CD4-positive, CD25-positive, alpha-beta regulatory T cell (primary cell): ENCODE measurements around the gene PACSIN1. TPM values are rescaled to one million over a fixed set of nuclear protein-coding genes. Genes with fewer than 3 reads are reported as not detected.
A peak's percentile ranks its signal among the peaks of the same experiment; 100 is the strongest.

Experiments
- ATAC-seq, 2 donors: fragments of 150-1000 bp; cut with Tn5 transposase; one replicate each; pipeline ENCODE4 v1.10.0; 2021; ENCODE audit warnings: low read depth in 2 of 2, moderate number of reproducible peaks in 2 of 2, moderate library complexity in 1 of 2
- DNase-seq, 3 donors: peaks; one replicate each; pipeline versions ENCODE4 v3.0.0 to v3.0.0-alpha.2; 2012 to 2022; ENCODE audit warnings: mixed read lengths in 1 of 3
- H3K27ac ChIP-seq: one replicate; pipeline ENCODE4 v1.7.0; 2013; ENCODE audit warnings: mild to moderate bottlenecking, low read length; ENCODE audit not compliant: insufficient read depth, poor library complexity, severe bottlenecking
- H3K27me3 ChIP-seq: one replicate; pipeline ENCODE4 v1.7.0; 2013; ENCODE audit warnings: low read length; ENCODE audit not compliant: control insufficient read depth, insufficient read depth
- H3K36me3 ChIP-seq: one replicate; pipeline ENCODE4 v1.7.0; 2013; ENCODE audit warnings: mild to moderate bottlenecking, low read length, moderate library complexity; ENCODE audit not compliant: control insufficient read depth, insufficient read depth
- H3K4me1 ChIP-seq: 2 replicates; pipeline ENCODE4 v1.7.0; 2013; ENCODE audit warnings: mild to moderate bottlenecking, low read length; ENCODE audit not compliant: insufficient read depth, control insufficient read depth, poor library complexity, severe bottlenecking
- H3K4me3 ChIP-seq: one replicate; pipeline ENCODE4 v1.7.0; 2013; ENCODE audit warnings: low read depth, mild to moderate bottlenecking, low read length, moderate library complexity
- H3K9me3 ChIP-seq, 2 experiments: 1 replicate in 1 of 2; 2 replicates in 1 of 2; pipeline ENCODE4 v1.7.0; 2013; ENCODE audit warnings: low read length in 2 of 2, mild to moderate bottlenecking in 1 of 2, moderate library complexity in 1 of 2; ENCODE audit not compliant: control insufficient read depth in 2 of 2
- H3K27ac Mint-ChIP-seq, 3 donors: one replicate each; pipeline ENCODE4 v1.8.0; 2020 to 2022; ENCODE audit warnings: mild to moderate bottlenecking in 3 of 3, mixed read lengths in 3 of 3, moderate library complexity in 2 of 3
- H3K27me3 Mint-ChIP-seq: one replicate; pipeline ENCODE4 v1.8.0; 2022; ENCODE audit warnings: mild to moderate bottlenecking, mixed read lengths
- H3K36me3 Mint-ChIP-seq: one replicate; pipeline ENCODE4 v1.8.0; 2020; ENCODE audit warnings: mixed read lengths
- H3K4me1 Mint-ChIP-seq, 4 donors: one replicate each; pipeline ENCODE4 v1.8.0; 2020 to 2022; ENCODE audit warnings: mixed read lengths in 4 of 4, mild to moderate bottlenecking in 1 of 4
- H3K4me3 Mint-ChIP-seq, 4 donors: one replicate each; pipeline ENCODE4 v1.8.0; 2020 to 2022; ENCODE audit warnings: mild to moderate bottlenecking in 4 of 4, mixed read lengths in 4 of 4, moderate library complexity in 3 of 4
- H3K9me3 Mint-ChIP-seq, 7 donors: one replicate each; pipeline ENCODE4 v1.8.0; 2020 to 2022; ENCODE audit warnings: mixed read lengths in 7 of 7, mild to moderate bottlenecking in 3 of 7, moderate library complexity in 2 of 7
- polyA plus RNA-seq, 4 donors: library from polyadenylated mRNA; unstranded; fragments of 300-500 nt; fragmentation: Illumina TruSeq; gene quantifications; one replicate each; pipeline ENCODE4 v1.2.3, GENCODE V29; 2021
- total RNA-seq: library from RNA; stranded (reverse); gene quantifications from one replicate; pipeline ENCODE4 v1.2.3, GENCODE V29; 2022

The PACSIN1 gene
- total and polyA plus RNA-seq, 5 donors from 2014 or later, result 0.14 to 1.7 (median 0.38) TPM

DNA sequence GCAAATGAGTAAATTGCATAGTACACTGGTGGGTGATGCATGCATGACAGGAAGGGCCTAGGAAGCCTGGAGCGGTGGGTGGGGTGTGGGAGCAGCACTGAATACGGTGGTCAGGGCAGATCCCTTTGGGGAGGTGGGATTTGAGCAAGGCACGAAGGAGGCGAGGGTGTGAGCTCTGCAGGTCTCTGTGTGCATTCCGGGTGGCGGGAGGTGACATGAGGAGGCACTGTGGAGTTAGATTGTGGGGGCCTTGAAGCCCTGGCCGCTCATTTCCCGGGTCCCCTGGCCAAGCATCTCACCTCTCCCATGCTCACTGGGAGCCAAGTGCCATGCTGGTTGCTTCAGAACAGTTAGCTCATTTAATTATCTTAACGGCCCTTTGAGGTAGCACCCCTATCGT is 96.5 kb downstream of the PACSIN1 start:
- H3K4me3 Mint-ChIP-seq, result no peak overlapping the region
- no peak for ATAC-seq
- no peaks in the 10 kb centered on the region for H3K4me1 ChIP-seq
- no peaks in the 10 kb centered on the region for H3K27me3 ChIP-seq
- H3K4me1 Mint-ChIP-seq, result no peaks in the 10 kb centered on the region
- H3K9me3 Mint-ChIP-seq, result peaks cover 0 to 6% (median 0%) of the 10 kb centered on the region in 7 donors
- DNase-seq, result no peak
- H3K27me3 Mint-ChIP-seq, result no peaks in the 10 kb centered on the region
- H3K27ac ChIP-seq, result no peak overlapping the region
- H3K36me3 ChIP-seq, result no peaks in the 10 kb centered on the region
- H3K4me3 ChIP-seq, result no peak overlapping the region
- H3K9me3 ChIP-seq, result peaks cover 0 to 2% of the 10 kb centered on the region in 2 experiments
- no peaks in the 10 kb centered on the region for H3K36me3 Mint-ChIP-seq
- no peak overlapping the region for H3K27ac Mint-ChIP-seq

DNA sequence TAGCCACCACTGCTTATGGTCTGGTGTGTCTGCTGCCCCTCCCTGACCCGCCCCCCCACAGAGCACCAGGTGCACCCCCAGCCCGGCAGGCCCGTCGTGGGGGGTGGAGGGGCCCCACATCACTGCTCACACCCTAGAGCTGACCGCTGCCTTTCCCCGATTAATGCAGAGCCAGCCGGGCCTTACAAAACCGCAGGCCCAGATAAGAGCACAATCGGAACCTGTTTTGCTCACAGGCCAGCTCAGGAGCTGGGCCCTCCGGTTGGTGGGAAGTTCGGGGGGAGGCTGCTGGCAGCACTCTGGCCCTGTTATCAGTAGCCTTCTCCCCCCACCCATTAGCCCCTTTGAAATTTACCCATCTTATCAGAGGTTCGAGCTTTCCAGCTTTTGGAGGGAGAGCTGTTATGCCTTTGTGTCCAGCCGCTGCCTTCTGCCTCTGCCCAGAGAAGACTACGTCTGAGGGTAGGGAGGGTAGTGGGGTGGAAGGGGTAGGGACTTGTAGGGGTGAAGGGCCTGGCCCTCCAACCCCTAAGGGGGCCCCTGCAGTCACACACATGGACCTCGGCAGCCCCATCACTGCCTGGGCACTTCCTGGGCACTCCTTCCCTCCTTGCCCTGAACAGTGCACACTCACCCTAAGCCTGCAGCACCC is 97.1 kb downstream of the PACSIN1 start:
- peaks cover 0 to 6% (median 0%) of the 10 kb centered on the region in 7 donors for H3K9me3 Mint-ChIP-seq
- no peak for ATAC-seq
- Histone ChIP-seq H3K27ac (no peak overlapping the region), H3K27me3 (no peaks in the 10 kb centered on the region), H3K4me1 (no peaks in the 10 kb centered on the region), H3K9me3 (peaks cover 0 to 2% of the 10 kb centered on the region in 2 experiments), H3K4me3 (no peak overlapping the region), H3K36me3 (no peaks in the 10 kb centered on the region)
- H3K27ac Mint-ChIP-seq, result no peak overlapping the region
- no peaks in the 10 kb centered on the region for H3K27me3 Mint-ChIP-seq
- no peaks in the 10 kb centered on the region for H3K4me1 Mint-ChIP-seq
- H3K36me3 Mint-ChIP-seq, result no peaks in the 10 kb centered on the region
- DNase-seq, result no peak
- H3K4me3 Mint-ChIP-seq, result no peak overlapping the region

DNA sequence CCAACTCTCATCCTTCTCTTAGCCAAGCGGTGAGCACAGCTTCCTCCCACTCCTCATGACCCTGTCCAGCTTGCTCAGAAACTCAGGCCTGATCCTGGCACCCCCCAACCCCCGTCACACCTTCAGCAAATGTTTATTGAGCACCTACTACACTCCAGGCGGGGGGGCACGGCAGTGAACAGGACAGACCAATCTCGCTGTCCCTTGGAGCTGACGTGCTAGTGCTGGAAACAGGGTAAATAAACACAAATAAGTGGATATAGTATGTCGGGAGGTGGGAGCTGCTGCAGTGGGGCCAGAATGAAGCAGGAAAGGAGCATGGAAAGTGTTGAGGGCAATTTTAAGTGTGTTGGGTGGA is 97.6 kb downstream of the PACSIN1 start:
- H3K4me1 ChIP-seq, result no peaks in the 10 kb centered on the region
- no peaks in the 10 kb centered on the region for H3K4me1 Mint-ChIP-seq
- no peak for ATAC-seq

DNA sequence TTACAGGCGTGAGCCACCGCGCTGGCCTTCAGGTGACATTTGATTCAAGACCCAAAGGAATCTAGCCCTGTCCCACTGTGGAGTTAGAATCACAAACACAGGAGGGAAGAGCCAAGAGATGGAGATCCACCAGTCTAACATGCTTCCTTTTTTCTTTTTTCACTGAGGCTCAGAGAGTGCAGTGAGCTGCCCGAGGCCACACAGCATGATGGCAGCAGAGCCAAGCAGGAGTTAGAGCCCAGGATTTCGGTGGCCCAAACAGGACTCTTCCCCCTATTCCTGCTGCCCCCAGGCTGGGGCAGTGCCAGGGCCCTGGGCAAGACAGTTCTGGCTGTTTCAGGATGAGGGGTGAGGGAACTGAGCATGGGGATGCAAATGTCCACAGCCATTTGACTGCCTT is 98.3 kb downstream of the PACSIN1 start:
- H3K27me3 Mint-ChIP-seq, result no peaks in the 10 kb centered on the region
- H3K27ac Mint-ChIP-seq, result no peak overlapping the region
- H3K27me3 ChIP-seq, result no peaks in the 10 kb centered on the region
- no peaks in the 10 kb centered on the region for H3K9me3 ChIP-seq
- ATAC-seq (no peak), DNase-seq (no peak)
- no peaks in the 10 kb centered on the region for H3K36me3 Mint-ChIP-seq
- no peaks in the 10 kb centered on the region for H3K4me1 ChIP-seq
- H3K36me3 ChIP-seq, result no peaks in the 10 kb centered on the region
- peaks cover 0 to 3% (median 0%) of the 10 kb centered on the region in 7 donors for H3K9me3 Mint-ChIP-seq
- no peak overlapping the region for H3K27ac ChIP-seq
- H3K4me3 Mint-ChIP-seq, result no peak overlapping the region
- H3K4me3 ChIP-seq, result no peak overlapping the region
- H3K4me1 Mint-ChIP-seq, result no peaks in the 10 kb centered on the region

More for the DNA sequence above, 97.6 kb downstream of the PACSIN1 start:
- Histone ChIP-seq H3K4me3 (no peak overlapping the region), H3K27ac (no peak overlapping the region), H3K36me3 (no peaks in the 10 kb centered on the region), H3K27me3 (no peaks in the 10 kb centered on the region), H3K9me3 (no peaks in the 10 kb centered on the region)
- no peak for DNase-seq
- no peak overlapping the region for H3K4me3 Mint-ChIP-seq
- no peak overlapping the region for H3K27ac Mint-ChIP-seq
- H3K27me3 Mint-ChIP-seq, result no peaks in the 10 kb centered on the region
- no peaks in the 10 kb centered on the region for H3K36me3 Mint-ChIP-seq
- peaks cover 0 to 6% (median 0%) of the 10 kb centered on the region in 7 donors for H3K9me3 Mint-ChIP-seq

DNA sequence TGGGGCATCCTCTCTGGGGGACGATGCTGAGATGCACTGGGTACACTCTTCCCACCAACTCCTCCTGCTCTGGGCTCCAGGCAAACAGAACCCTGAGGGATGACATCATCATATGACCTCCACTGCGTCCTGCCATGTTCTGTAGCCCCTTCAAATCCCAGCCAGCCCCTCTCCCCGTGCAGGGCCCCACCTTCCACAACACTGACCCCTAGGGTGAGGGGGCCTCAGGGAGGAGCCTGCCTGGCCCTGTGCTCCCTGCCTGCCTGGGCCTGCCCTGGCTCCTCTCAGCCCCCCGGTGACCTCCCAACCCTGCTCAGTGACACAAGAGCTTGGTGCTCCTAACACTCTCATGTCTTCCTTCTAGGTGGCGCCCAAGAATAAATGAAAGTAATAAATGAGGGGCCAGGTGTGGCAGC is 99.9 kb downstream of the PACSIN1 start:
- H3K4me1 ChIP-seq, result no peaks in the 10 kb centered on the region
- H3K4me1 Mint-ChIP-seq, result no peaks in the 10 kb centered on the region
- ATAC-seq, result no peak
- H3K27me3 ChIP-seq, result no peaks in the 10 kb centered on the region
- no peaks in the 10 kb centered on the region for H3K9me3 Mint-ChIP-seq
- H3K27ac ChIP-seq, result no peak overlapping the region
- H3K9me3 ChIP-seq, result no peaks in the 10 kb centered on the region
- H3K36me3 ChIP-seq, result no peaks in the 10 kb centered on the region
- H3K4me3 ChIP-seq, result no peak overlapping the region
- DNase-seq, result no peak
- no peaks in the 10 kb centered on the region for H3K27me3 Mint-ChIP-seq
- H3K4me3 Mint-ChIP-seq, result no peak overlapping the region
- H3K27ac Mint-ChIP-seq, result no peak overlapping the region
- no peaks in the 10 kb centered on the region for H3K36me3 Mint-ChIP-seq

DNA sequence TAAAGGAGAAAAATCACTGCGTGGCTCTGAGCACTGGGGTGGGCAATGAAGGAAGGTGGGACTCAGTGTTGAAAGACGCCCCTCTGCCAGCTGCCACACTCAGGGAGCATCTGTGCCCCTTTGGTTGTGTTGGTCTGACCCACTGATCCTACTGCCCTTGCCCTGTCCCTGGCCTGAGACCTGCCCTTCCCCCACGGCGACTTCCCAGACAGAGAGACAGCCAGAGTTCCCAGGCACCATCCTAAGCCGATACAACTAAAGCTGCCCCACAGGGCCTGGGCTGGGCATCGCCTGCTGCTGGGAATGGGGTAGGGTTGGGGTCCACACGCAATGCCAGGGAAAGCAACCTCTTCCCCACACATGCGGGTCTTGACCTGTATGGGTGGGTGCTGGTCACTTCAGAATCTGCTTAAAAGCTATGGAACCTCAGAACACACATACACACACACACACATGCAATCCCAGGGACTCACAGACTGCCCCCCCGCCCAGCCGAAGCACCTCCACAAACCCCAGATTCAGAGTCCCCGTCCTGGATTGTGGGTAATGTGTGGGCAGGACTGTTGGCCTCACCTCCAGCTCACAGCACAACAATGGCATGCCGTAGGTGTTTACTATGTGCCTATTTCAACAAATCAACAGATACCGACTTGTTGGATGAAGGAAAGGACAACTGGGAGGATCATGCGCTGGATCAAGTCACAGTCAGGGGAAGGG is 101.1 kb downstream of the PACSIN1 start:
- Histone ChIP-seq H3K4me3 (no peak overlapping the region), H3K4me1 (no peaks in the 10 kb centered on the region), H3K9me3 (no peaks in the 10 kb centered on the region), H3K27ac (no peak overlapping the region), H3K36me3 (no peaks in the 10 kb centered on the region), H3K27me3 (no peaks in the 10 kb centered on the region)
- ATAC-seq, result no peak
- no peaks in the 10 kb centered on the region for H3K9me3 Mint-ChIP-seq
- no peaks in the 10 kb centered on the region for H3K4me1 Mint-ChIP-seq
- no peaks in the 10 kb centered on the region for H3K27me3 Mint-ChIP-seq
- H3K27ac Mint-ChIP-seq, result no peak overlapping the region
- H3K4me3 Mint-ChIP-seq, result no peak overlapping the region
- H3K36me3 Mint-ChIP-seq, result no peaks in the 10 kb centered on the region
- no peak for DNase-seq

DNA sequence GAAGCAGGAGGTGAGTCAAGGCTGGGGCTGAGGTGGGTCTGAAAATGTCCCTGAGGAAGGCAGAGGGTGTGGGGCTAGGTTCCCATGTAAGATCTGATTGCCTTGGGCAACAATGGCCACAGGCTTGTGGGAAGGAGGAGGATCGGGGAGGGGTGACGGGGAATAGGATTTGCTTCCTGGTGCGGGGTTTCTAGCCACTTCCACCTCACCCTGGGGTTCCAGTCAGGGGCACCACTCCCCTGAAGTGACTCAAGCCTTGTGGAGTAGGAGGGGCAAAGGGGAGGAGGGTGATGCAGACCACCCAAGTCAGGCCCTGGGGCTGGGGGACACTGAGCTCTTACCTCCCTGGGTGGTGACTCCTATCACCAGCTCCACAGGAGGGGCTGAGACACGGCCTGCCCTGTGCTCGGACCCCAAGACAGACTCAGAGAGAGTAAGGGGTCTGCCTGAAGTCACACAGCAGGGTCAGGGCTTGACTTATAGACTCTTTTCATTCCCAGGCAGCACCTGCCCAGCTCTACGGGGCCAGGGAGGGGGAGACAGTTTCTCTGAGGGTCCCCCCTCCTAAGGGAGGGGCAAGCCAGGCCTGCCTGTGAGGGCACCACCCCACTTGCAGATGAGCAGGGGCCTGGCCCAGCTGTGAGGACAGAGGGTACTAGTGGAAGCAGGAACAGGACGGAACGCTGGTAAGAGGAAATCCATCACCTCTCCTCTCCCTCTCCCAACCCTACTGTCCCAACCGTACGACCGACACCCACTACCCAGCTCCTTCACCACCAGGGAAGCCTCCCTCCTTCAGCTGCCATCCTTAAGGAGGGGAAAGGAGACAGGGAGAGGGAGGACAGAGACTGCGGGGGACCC is 102.7 kb downstream of the PACSIN1 start:
- Mint-ChIP-seq H3K4me1 (no peaks in the 10 kb centered on the region), H3K9me3 (no peaks in the 10 kb centered on the region), H3K36me3 (no peaks in the 10 kb centered on the region), H3K27ac (peak overlapping the region in 1 of 3 donors; percentile 20), H3K4me3 (no peak overlapping the region), H3K27me3 (no peaks in the 10 kb centered on the region)
- no peaks in the 10 kb centered on the region for H3K27me3 ChIP-seq
- H3K36me3 ChIP-seq, result no peaks in the 10 kb centered on the region
- no peak overlapping the region for H3K4me3 ChIP-seq
- H3K9me3 ChIP-seq, result no peaks in the 10 kb centered on the region
- H3K4me1 ChIP-seq, result no peaks in the 10 kb centered on the region
- no peak for ATAC-seq
- DNase-seq, result no peak
- H3K27ac ChIP-seq, result no peak overlapping the region
